SK-N-SH (cell line): ENCODE data around the gene KIAA1210. TPM values are rescaled to one million over a fixed set of nuclear protein-coding genes. Genes with fewer than 3 reads are reported as not detected.
"Not testable (repeated sequence)": the region's sequence is repeated elsewhere in the genome, so short reads cannot be mapped to it uniquely, and the experiment has no call there.

Experiments
- CTCF ChIA-PET: fragments of 300-600, 350-600 bp; formaldehyde crosslinking; extraction: SDS; loops from one replicate; lab custom pipeline; 2021; lab: Yijun Ruan, JAX
- POLR2A ChIA-PET: fragments of 350-600 bp; sonication (Branson Sonifier 250); formaldehyde crosslinking; extraction: SDS; loops from one replicate; lab custom pipeline; 2020; ENCODE audit warnings: antibody characterized with exemption, inconsistent platforms; lab: Yijun Ruan, JAX
- DNase-seq: peaks from one replicate; pipeline ENCODE4 v3.0.0; 2012
- H2AFZ ChIP-seq: fragments of 200-600 bp; sonication (generic); 2 replicates; pipeline ENCODE4 v1.8.1; 2016; ENCODE audit warnings: antibody characterized with exemption, mild to moderate bottlenecking, low read depth
- H3F3A ChIP-seq: fragments of 200-600 bp; sonication (generic); replicated peaks from 2 replicates; pipeline ENCODE3; 2016; ENCODE audit warnings: antibody characterized with exemption, mild to moderate bottlenecking; ENCODE audit not compliant: insufficient read depth
- H3K27ac ChIP-seq, 2 experiments: fragments of 200-500 bp in 1 of 2; fragments of 200-600 bp in 1 of 2; sonication (Bioruptor generic) in 1 of 2; sonication (generic), shearing (Covaris generic) in 1 of 2; 2 replicates each; pipeline versions ENCODE4 v1.5.1 to v1.6.1; 2014 to 2016; ENCODE audit warnings: low read depth in 2 of 2, inconsistent platforms in 1 of 2, low read length in 1 of 2, mild to moderate bottlenecking in 1 of 2, mixed read lengths in 1 of 2
- H3K27me3 ChIP-seq: fragments of 200-600 bp; sonication (generic), shearing (Covaris generic); 2 replicates; pipeline ENCODE4 v1.6.1; 2016; ENCODE audit warnings: mixed run types; ENCODE audit not compliant: insufficient read depth
- H3K36me3 ChIP-seq, 2 experiments: fragments of 200-500 bp in 1 of 2; fragments of 200-600 bp in 1 of 2; sonication (Bioruptor generic) in 1 of 2; sonication (generic) in 1 of 2; replicated peaks in 1 of 2; 2 replicates each; pipeline versions ENCODE3 to v1.5.1; 2014 to 2016; ENCODE audit warnings: low read length in 1 of 2, mild to moderate bottlenecking in 1 of 2; ENCODE audit not compliant: insufficient read depth in 2 of 2, control insufficient read depth in 1 of 2
- H3K4me1 ChIP-seq, 2 experiments: fragments of 200-500 bp in 1 of 2; fragments of 200-600 bp in 1 of 2; sonication (Bioruptor generic) in 1 of 2; sonication (generic), shearing (Covaris generic) in 1 of 2; 2 replicates each; pipeline versions ENCODE4 v1.5.1 to v1.6.1; 2014 to 2016; ENCODE audit warnings: low read depth in 1 of 2, low read length in 1 of 2, mixed run types in 1 of 2; ENCODE audit not compliant: insufficient read depth in 2 of 2, control insufficient read depth in 1 of 2
- H3K4me2 ChIP-seq: fragments of 200-600 bp; sonication (generic), shearing (Covaris generic); 2 replicates; pipeline ENCODE4 v1.6.1; 2017; ENCODE audit warnings: mixed run types
- H3K4me3 ChIP-seq, 2 experiments: fragments of 200-500 bp in 1 of 2; fragments of 200-600 bp in 1 of 2; sonication (Bioruptor generic) in 1 of 2; sonication (generic), shearing (Covaris generic) in 1 of 2; 2 replicates each; pipeline versions ENCODE4 v1.5.1 to v1.8.1; 2014 to 2016; ENCODE audit warnings: low read depth in 2 of 2, inconsistent platforms in 1 of 2, low read length in 1 of 2, mild to moderate bottlenecking in 1 of 2, mixed read lengths in 1 of 2, moderate library complexity in 1 of 2
- H3K79me2 ChIP-seq: fragments of 200-600 bp; sonication (generic); 2 replicates; pipeline ENCODE4 v1.8.1; 2017; ENCODE audit warnings: mild to moderate bottlenecking; ENCODE audit not compliant: insufficient read depth
- H3K9ac ChIP-seq: fragments of 200-600 bp; sonication (generic); 2 replicates; pipeline ENCODE4 v1.6.1; 2017; ENCODE audit warnings: mixed run types
- H3K9me2 ChIP-seq: fragments of 200-600 bp; sonication (generic); 2 replicates; pipeline ENCODE4 v1.6.1; 2017; ENCODE audit warnings: mixed run types
- H3K9me3 ChIP-seq: fragments of 200-600 bp; sonication (generic); 2 replicates; pipeline ENCODE4 v1.6.1; 2017; ENCODE audit warnings: mixed run types, mild to moderate bottlenecking, moderate library complexity
- H4K20me1 ChIP-seq: fragments of 200-600 bp; sonication (generic); 2 replicates; pipeline ENCODE4 v1.6.1; 2017; ENCODE audit warnings: mild to moderate bottlenecking, mixed run types; ENCODE audit not compliant: insufficient read depth
- EP300 ChIP-seq, 2 experiments: IDR thresholded peaks; 2 replicates each; pipeline versions ENCODE4 v1.4.0 to v1.6.1; 2012; ENCODE audit warnings: borderline replicate concordance in 1 of 2, low read depth in 1 of 2, low read length in 1 of 2
- FOXM1 ChIP-seq: IDR thresholded peaks from 2 replicates; pipeline ENCODE4 v1.4.0; 2012; ENCODE audit warnings: low read depth, mild to moderate bottlenecking
- JUND ChIP-seq: IDR thresholded peaks from 2 replicates; pipeline ENCODE4 v1.4.0; 2012
- MEF2A ChIP-seq: IDR thresholded peaks from 2 replicates; pipeline ENCODE4 v1.4.0; 2012; ENCODE audit warnings: low read depth, borderline replicate concordance
- NRF1 ChIP-seq: IDR thresholded peaks from 2 replicates; pipeline ENCODE4 v1.6.1; 2012; ENCODE audit warnings: low read depth, mild to moderate bottlenecking, low read length
- PBX3 ChIP-seq: IDR thresholded peaks from 2 replicates; pipeline ENCODE4; 2012
- POLR2AphosphoS5 ChIP-seq: IDR thresholded peaks from 2 replicates; pipeline ENCODE4 v1.6.1; 2012; ENCODE audit warnings: low read depth, low read length
- RAD21 ChIP-seq: IDR thresholded peaks from 2 replicates; pipeline ENCODE4 v1.6.1; 2012; ENCODE audit warnings: mild to moderate bottlenecking, low read length
- REST ChIP-seq: IDR thresholded peaks from 2 replicates; pipeline ENCODE4 v1.6.1; 2012; ENCODE audit warnings: mild to moderate bottlenecking, low read depth, low read length, moderate library complexity
- RFX5 ChIP-seq: IDR thresholded peaks from 2 replicates; pipeline ENCODE4 v1.6.1; 2012; ENCODE audit warnings: mild to moderate bottlenecking, improper control_type of control experiment, low read length
- SIN3A ChIP-seq: IDR thresholded peaks from 2 replicates; pipeline ENCODE4 v1.6.1; 2012; ENCODE audit warnings: low read depth, mild to moderate bottlenecking, low read length, moderate library complexity, borderline replicate concordance
- TCF12 ChIP-seq: IDR thresholded peaks from 2 replicates; pipeline ENCODE4 v1.4.0; 2012
- ZBTB33 ChIP-seq: IDR thresholded peaks from 2 replicates; pipeline ENCODE4 v1.4.0; 2012; ENCODE audit warnings: low read depth, borderline replicate concordance
- WGBS: methylation state at CpG from one replicate; pipeline ENCODE4 v1.1.6; 2017; ENCODE audit warnings: low lambda C conversion rate; 5-methylcytosine and 5-hydroxymethylcytosine counted together
- polyA plus RNA-seq, 3 experiments: library from polyadenylated mRNA; depleted of rRNA; stranded (reverse); fragments of >200 nt; gene quantifications; 2 replicates each; pipeline ENCODE4 v1.2.3, GENCODE V29; 2012

The KIAA1210 gene
- polyA plus RNA-seq, 1 of the 3 experiments (the other 2 are of a cell fraction) = not detected

DNA sequence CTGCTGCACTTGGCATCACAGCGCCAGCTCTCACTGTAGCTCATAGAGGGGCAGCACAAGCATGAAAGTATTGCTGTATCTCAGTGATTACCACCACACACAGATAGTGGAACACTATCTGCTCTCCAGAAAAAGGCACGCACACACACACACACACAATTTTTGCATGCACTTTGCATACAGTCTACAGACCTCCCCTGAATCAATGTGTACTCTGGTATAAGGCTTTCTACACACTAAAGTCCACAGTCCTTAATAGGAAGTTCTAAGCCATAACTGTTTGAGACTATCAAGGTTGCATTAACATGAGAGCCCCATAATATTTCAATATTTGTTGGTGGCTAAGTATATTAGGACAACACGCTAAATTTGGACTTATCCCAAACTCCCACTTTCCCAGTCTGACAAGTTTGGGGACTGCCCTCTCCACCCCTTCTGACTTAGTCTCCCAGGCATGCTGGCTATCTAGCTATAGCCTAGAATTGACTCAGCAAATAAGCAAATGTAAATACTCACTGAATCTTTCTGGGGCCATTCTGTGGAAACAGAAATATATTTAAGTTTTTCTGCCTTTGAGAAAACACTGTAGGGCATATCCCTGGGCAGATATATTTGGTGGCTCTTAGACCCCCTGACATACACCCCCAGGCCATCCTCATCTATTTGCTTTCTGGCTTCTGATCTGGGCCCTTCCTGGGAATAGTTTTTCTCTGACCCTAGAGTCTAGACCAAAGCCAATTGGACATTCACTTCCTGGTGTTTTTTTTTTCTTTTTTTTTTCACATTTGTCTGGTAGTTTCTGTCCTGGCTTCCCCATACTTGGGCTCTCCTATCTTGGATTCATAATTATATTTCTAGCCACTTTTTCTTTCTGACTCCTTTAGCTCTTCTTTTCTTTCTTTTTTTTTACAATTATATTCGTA is 91.2 kb downstream of the KIAA1210 start (continued):
- TF ChIP-seq REST (no peak), TCF12 (no peak), JUND (no peak), PBX3 (no peak), SIN3A (no peak), ZBTB33 (no peak)

DNA sequence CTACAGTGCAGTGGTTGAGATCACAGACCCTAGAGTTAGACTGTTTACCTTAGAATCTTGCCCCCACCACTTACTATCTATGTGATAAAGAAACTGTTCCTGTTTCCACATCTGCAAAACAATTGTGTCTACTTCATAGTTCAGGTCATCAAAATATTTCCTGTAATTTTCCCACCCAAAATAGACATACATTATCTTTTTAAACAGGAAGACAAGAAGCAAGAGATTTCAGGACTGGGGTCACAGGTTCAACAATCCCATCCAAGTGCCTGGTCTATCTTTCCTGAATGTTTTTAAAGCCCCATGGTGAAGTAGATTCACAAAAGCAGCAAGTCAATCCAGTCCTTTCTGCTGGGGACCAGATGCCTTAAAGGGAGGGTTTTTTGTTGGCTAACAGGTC is 96.6 kb downstream of the KIAA1210 start:
- H3K36me3 ChIP-seq = no peaks in the 10 kb centered on the region
- DNase-seq = no peak
- no peak for TF ChIP-seq POLR2AphosphoS5
- no peak for TF ChIP-seq FOXM1
- TF ChIP-seq MEF2A = no peak
- no peak for TF ChIP-seq RFX5
- no peak for TF ChIP-seq TCF12
- no peak for TF ChIP-seq NRF1
- no peak for TF ChIP-seq RAD21
- TF ChIP-seq EP300 (IDR thresholded peaks at IDR 0.05; ENCODE audit: borderline replicate concordance in 1 of 2, low read depth in 1 of 2, low read length in 1 of 2) = no peak
- TF ChIP-seq SIN3A = no peak
- ChIA-PET POLR2A (no interaction called here), CTCF (no interaction called here)
- no peak overlapping the region for H3K9ac ChIP-seq
- H3K4me3 ChIP-seq = no peak overlapping the region
- no peaks in the 10 kb centered on the region for H3K4me1 ChIP-seq
- H2AFZ ChIP-seq = no peak overlapping the region
- no peak overlapping the region for H3K27ac ChIP-seq
- no peaks in the 10 kb centered on the region for H3F3A ChIP-seq
- H3K27me3 ChIP-seq = peaks cover 9% of the 10 kb centered on the region
- H4K20me1 ChIP-seq = no peaks in the 10 kb centered on the region
- H3K79me2 ChIP-seq = no peaks in the 10 kb centered on the region
- no peaks in the 10 kb centered on the region for H3K9me3 ChIP-seq
- no peaks in the 10 kb centered on the region for H3K9me2 ChIP-seq
- H3K4me2 ChIP-seq = no peak overlapping the region

GRCh38 chrX:119029656-119030055 is 98.0 kb downstream of the KIAA1210 start:
- H3K9ac ChIP-seq, H3K9me3 ChIP-seq, H3K9me2 ChIP-seq, POLR2A ChIA-PET, H3K4me3 ChIP-seq, H3K4me1 ChIP-seq, H3K4me2 ChIP-seq, H3K27ac ChIP-seq, H2AFZ ChIP-seq, H3K79me2 ChIP-seq, DNase-seq, H3F3A ChIP-seq, H3K27me3 ChIP-seq, H3K36me3 ChIP-seq, H4K20me1 ChIP-seq: not testable (repeated sequence)
- CTCF ChIA-PET = interaction anchor here (1.1 kb wide), 1 partner anchor 14 kb away, joined by 3 read pairs; no protein-coding TSS in a partner anchor
- 37% methylated on average over 2 of the region's 10 CpGs for WGBS
